Fibroblast of skin of right biceps (primary cell): Measurements from ENCODE around the gene MALL.
"Not testable (repeated sequence)": the region's sequence is repeated elsewhere in the genome, so short reads cannot be mapped to it uniquely, and the experiment has no call there.

Source experiments
- DNase-seq: peaks from one replicate; pipeline ENCODE4 v3.0.0-alpha.2; 2013

MALL gene

DNA sequence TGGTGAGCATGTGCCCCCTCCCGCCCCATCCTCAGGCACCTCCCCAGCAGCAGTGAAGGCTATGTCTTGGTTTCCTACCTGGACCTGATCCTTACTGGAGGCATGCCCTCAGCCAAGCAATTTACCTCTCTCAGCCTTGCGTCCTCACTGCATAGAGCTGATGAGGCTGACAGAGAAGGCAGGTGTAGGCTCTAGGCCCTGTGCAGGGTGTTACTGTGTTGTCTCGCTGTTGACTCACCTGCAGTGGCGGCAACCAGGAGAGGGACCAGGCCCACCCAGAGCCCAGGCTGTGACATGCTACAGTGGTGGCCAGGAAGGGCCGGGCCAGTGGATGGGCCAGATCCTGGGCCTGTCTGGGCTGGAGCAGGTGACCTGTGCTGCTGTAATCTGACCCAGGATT, 65.9 kb downstream of the MALL start:
- not testable (repeated sequence) for DNase-seq

DNA sequence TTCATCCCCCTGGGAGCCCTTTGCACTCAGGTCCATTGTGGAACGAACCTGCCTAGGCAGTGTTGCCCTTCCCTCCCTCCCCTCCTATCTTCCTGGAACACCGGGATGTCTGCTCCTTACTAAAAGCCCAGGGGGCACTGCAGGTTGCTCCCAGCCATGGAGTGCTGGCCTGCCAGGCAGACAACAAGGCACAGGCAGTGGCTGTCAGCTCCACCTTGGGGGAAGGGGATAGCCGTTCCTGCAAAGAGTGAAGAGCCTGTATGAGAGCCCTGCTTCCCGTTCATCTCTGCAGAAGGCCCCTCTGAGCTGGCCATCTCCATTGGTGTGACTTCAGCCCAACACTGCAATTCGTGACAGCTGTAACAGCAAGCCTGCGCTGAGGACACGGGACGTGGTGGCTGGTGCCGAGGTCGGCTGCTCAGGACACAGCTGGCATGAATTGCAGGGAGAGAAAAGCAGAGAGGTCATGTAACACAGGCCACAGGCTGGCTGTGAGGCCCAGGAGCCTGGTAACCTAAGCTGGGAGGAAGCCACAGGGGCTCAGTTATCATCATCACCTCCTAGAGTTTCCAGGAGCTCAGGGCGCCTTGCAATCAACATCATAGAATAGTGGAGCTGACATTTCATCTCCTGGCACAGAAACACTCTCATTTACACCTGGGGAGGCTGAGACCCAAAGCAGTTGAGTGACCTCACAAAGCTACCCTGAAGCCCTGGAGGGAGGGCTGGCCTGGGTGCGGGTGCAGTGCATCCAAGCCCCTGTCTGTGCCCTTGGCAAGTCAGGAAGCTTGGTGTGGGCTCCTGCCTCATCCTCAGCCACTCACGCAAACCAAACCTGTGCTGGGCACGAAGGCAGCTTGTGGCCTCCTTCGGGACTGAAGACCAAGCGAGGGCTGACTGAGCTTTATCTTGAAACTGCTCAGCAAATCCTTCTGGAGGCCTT, 67.1 kb downstream of the MALL start:
- not testable (repeated sequence) for DNase-seq

DNA sequence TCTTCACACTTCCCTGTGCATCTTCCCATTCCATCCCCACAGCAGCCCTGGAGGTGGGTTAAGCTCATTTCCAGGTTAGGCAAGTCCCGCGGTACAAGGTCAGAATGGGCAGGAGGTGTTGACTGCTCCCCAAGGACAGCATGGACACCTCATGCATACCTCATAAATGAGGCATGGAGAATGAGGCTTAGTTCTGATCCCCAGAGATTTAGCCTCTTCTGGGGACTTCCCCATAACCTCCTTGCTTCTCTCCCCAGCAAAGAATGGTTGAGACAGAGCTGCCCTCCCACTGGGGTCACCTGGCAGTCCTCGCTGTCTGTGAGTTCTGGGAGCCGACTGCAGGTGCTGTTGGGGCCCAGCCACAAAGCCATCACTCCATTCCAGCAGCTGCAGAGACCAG, 68.4 kb downstream of the MALL start:
- not testable (repeated sequence) for DNase-seq

DNA sequence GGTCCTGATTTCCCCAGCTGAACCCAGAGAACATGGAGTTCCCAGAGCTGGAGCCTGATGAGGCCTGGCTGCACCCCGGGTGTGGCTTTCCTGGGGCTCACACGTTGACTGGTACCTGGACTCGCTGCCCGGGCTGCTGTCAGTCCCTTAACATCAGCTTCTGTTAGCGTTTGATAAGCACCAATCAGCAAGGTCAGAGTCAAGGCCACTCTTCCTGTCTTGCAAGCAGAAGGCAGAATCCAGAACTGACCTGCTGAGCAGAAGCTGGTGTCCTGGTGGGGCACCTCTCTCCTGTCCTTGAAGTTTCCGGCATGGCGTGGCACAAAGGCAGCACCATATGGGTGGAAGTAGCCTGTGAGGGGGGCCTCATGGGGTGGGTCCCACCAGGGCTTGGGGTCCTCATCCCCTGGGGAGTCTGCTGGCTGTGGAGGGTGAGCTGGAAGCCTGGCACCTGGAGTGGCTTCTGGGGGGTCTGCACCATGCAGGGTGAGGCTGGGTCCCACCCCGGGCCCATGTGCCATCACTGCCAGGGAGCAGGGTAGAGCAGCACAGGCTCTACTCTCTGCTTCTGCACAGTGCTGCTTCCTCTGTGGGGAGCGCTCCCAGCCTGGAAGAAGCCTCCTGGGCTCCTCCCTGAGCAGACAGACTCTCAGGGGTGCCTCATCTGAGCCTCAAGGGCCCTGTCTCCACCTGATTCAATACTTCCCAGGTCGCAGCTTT, 73.5 kb downstream of the MALL start:
- DNase-seq, result not testable (repeated sequence)

DNA sequence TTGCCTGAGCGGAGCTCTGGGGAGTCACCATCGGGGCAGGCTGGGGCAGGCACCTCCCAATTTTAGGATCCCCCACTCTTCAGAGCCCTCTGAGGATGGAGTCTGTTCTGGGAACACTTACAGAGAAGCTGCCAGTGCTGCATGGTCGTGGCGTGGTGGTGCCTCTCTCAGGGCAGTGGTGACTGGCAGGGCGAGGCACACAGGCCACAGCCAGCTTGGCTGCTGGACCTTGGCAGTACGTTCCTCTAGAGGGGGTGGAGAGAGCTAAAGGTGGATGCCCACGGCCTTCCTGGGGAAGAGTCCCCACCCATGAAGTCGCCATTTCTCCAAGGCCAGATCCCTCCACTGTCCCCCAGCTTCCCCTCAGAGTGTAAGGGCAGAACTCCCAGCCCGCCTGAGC, 78.3 kb downstream of the MALL start:
- not testable (repeated sequence) for DNase-seq

DNA sequence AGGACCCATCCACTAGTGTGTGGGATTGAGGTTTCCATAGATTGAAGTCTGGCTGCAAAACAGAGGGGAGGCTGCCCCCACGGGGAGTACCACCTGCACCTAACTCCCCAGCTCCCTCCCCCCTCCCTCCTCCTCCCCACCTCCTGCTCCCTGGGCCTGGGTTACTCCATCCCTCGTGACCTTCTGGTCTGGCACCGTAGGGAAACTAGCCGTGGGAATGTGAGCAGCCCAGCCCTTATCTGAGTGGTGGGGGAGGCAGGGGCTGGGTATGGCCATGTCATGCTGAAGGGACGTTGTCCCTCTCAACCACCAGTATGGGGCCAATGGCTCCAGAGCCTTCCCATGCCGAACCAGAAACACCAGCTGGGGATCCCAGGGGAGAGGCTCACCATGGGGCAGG, 80.2 kb downstream of the MALL start:
- DNase-seq, result not testable (repeated sequence)

DNA sequence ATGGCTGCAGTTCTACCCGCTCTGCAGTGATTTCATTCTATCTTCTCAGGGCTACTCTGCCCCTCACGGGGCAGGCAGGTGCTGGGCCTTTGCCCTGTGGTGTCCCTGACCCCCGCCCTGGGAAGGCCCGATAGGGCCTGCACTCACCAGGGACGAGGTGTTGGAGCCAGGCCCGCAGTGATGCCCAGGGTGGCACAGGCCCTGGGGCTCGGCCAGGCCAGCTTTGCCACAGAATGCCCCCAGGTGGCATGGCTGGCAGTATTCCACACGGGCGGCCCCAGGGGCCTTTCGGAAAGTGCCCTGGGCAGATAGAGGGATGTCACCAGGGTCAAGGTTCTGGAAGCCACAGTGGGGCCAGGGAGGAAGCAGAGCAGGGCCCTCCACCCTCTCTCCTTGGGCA, 80.7 kb downstream of the MALL start:
- not testable (repeated sequence) for DNase-seq
